NCI-H2107 (cell line): ENCODE data around the gene CHFR.
"Not testable (repeated sequence)": the region's sequence is repeated elsewhere in the genome, so short reads cannot be mapped to it uniquely, and the experiment has no call there.

Experiments
- DNase-seq: peaks from one replicate; lab custom pipeline; 2025; lab: John Stamatoyannopoulos, UW

The CHFR gene

DNA sequence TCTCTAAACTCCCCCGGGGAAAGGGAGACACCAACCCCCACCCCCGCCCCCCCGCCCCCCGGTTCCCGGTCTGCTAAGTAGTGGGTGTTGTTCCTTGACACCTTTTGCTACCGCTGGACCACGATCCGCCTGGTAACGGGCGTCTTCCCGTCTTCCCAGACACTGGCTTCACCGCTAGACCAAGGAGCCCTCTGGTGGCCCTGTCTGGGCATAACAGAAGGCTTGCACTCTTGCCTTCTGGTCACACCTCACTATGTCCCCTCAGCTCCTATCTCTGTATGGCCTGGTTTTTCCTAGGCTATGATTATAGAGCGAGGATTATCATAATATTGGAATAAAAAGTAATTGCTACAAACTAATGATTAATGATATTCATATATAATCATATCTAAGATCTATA, 78.0 kb downstream of the CHFR start:
- DNase-seq: not testable (repeated sequence)

DNA sequence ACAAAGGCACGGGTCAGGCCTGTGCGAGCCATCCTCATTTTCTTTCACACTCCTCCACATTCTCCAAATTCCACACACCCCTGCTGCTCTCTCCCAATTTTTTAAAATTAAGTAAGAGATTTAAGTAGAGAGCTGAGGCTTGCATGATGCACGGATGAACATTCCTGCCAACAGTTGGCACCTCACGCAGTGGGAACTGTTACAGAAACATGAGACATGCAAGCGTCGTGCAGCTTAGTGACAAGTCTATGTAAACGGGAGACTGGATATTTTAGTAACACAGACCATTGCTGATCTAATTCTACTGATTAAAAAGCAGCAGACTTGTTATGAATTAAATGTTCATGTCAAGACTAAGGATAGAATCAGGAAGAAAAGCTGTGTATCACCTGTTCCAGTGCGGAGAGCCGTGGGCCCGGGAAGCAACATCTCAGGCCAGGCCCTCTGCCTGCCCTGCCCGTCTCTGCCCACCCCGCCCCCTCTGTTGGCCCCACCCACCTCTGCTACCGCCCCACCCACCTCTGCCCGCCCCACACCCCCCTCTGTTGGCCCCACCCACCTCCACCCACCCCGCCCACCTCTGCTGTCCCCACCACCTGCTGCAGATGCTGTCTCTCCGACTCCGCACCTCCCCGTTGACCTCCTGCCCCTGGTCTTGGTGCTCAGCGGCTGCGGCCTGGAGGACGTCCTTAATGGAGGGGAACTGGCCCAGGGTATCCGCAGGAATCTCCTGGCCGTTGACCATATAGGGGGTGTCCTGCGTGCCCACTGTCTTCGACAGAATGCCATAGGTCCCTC, 79.9 kb downstream of the CHFR start:
- no peak for DNase-seq

DNA sequence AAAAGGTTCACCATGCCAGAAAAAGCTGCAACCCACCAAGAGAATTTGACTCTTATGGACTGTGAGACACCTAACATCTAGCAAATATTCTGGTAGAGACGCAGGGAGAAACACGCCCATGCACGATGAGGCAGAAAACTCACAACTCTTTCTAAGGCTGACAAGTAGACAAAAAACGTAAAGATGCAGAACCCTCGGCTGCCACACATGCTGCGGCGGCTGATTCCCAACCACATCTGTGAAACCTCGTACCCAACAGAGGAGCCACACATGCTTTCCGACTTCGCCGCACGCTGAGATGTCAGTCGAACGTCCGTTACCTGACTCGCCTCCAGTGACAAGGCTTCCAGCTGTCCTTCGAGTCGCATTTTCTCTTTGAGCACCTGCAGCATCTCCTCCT, 80.5 kb downstream of the CHFR start:
- no peak for DNase-seq

DNA sequence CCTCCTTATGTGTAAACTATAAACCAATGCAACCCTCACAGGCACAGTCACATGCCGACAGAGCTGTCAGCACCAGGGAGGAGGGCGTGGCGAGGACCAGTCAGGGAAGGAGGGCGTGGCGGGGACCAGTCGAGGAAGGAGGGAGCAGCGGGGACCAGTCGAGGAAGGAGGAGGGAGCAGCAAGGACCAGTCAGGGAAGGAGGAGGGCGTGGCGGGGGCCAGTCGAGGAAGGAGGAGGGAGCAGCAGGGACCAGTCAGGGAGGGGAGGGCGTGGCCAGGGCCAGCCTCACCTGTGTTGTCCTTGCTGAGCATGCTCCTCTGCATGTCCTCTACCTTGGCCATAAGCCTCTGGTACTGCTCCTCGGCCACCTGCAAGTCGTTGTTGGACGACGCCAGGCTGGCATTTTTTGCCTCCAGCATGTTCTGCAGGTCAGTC, 83.0 kb downstream of the CHFR start:
- DNase-seq: no peak

DNA sequence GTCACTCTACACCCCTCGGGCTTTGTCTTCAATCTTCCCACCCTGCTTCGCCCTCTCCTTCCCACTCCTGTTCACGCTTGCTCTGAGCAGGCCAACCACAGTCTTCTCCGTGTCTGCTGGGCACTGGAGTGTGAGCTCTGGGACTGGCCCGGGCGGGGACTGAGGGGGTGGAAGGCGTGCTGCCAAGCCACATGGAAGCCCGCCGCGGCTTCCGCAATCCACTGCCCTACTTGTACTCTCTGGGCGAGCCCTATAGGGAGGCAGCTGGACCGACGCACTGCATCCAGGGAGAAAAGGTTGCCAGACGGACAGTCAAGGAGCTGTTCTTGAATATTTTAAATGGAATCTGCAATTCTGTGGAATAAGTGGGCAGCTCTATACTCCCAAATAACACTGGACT, 83.5 kb downstream of the CHFR start:
- no peak for DNase-seq

DNA sequence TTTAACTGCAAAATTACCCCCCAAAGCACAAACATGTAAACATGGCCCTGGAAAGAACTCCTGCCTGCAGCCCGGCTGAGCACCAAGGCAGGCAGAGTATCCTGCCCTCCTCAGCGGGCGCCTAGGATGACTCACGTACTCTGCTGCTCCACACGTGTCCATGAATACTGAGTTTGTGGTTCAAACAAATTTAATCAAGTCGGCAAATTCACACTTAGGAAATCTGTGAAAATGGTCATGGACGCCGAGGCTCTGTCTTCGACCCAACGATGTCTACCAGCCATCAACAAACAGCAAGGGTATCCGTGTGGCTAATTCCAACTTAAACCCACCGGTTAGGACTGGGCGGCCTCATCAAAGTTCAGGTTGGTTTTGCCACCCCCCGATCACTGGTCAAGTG, 84.3 kb downstream of the CHFR start:
- no peak for DNase-seq

DNA sequence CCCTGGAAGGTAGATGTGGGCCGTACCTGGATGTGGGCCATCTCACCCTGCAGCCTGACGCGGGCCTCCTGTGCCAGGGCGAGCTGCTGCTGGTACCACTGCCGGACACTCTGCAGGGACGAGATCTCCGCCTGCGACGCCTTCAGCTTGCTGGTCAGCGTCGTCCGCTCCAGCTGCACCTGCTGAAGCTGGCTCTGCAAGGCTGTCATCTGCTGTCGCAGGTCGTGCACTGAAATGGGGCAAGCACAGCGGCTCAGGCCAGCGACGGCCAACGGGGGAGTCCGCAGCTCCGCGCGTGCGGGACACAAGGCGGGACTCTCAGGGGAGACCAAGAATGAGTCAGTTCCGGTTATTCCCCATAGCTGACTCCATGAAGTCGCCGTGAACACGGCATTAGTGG, 85.7 kb downstream of the CHFR start:
- no peak for DNase-seq

DNA sequence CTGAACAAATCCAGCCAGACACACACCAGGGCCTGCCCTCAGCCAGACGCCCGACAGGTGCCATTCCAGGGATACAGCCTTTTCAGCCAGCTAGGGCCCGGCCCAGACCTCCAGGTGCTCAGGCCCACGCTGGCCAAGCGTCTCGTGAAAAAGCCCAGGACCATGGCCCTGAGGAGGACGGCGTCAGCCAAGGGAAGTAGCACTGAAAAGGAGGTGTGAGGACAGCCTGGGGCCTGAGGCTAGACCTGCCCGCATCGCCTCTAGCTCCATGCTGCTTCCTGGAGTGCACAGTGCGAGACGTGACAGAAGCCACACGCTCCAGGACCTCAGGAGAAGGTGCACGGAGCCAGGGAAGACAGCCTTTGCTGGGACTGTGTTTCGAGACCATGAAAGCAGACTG, 88.6 kb downstream of the CHFR start:
- DNase-seq: no peak

DNA sequence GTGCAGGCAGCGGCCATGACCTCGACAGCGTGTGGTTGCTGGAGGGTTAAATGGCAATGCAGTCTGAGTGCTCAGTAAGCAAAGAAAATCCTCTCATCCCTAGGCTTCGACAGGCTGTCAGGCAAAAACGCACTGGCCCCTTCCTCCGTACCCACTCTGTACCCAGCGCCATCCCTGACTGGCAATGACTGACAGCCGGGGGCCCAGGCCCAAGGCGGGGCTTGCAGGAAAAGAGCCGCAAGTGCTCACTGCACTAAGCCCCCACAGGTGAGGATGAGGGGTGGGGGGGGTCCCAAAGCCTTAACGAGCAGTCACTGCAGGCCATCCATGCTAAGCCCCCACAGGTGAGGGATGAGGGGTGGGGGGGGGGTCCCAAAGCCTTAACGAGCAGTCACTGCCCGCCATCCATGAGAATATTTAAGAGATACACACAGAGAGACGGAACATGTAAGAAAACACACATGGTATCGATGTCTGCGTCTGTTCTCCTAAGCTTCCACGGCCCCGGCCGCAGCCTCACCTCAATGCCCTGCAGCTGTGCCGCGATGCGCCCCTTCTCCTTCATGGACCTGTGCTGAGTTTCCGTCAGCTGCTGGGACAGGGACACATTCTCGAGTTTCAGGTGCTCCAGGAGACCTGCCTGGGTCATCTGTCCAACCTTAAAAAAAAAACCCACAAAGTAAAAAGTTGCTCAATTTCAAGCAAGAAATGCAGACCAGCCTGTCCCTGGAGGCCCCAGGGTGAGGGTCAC, 89.4 kb downstream of the CHFR start:
- no peak for DNase-seq

DNA sequence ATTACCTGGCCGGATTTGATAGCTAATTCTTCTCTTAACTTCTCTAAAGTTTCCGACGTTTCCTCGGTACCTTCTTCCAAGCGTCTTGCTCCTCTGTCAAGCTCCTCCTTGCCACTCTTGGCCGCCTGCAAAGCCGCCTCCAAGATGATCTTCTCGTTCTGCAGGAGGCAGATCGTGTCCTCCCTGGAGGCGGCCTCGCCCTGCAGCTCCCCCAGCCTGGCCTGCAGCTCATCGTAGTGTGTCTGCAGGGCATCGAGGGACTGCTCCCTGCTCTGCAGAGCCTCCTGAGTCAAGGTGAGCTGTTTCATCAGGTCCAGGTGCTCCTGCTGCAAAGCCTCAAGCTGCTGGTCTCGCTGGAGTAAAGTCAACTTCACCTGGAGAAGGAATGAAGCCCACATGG, 91.6 kb downstream of the CHFR start:
- no peak for DNase-seq

DNA sequence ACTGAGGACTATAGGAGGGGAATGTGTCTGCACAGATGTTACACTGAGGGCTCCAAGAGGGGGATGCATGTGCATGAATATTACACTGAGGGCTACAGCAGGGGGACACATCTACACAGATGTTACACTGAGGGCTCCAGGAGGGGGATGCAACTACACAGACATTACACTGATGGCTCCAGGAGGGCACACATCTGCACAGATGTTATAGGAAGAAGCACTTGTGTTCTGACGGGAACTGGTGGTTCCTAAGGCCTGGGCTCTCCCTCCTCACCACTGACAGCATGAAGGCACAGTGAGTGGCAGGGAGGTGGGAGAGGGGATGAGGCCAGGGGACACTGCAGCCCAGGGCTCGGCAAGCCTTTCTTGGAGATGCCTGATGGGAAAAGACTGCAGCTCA, 95.5 kb downstream of the CHFR start:
- not testable (repeated sequence) for DNase-seq

DNA sequence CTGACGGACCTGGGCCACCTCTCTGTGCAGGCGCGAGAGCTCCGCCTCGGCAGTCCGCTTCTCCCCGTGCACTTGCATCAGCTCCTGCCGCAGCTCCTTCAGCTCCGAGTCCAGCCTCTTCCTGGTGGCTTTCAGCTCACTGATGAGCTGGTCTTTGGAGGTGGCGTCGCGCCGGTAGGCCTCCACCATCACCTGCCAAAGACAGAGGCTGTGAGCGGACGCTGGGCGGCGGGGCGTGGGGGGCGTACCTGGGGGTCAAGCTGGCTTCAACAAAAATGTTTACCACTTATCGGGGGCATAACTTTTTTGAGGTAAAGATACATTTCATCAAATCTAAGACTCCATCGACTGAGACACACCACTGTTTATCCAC, 98.3 kb downstream of the CHFR start:
- no peak for DNase-seq

DNA sequence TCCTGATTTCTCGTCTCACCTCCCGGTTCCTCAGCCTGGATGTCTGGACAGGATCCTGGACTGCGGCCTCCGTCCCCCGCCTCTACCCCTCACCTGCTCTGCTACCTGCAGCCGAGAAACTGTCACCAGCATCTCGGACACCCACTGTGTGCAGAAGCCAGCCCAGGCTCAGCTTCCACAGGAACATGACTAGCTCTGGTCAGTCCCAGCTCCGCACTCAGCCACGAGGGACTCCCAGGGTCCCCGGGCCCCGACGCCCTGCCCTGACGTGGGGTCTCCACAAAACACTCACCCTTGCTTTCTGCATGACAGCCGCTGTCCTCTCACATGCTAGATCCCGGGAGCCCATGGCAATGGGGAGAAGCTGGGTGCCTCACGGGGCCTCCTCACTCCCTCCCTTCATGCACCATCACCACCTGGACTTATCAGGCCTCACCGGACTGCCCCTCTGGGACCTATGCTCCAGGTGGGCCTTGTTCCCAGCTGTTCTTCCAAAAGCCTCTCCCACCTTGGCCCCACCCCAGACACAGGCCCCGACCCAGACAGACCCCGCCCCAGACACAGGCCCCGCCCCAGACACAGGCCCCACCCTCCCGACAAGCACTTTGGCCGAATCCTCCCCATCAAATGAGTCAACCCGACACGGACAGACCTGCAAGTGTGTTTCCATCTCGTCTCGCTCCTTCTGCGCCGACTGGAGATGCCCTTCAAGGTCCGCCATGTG, 98.9 kb downstream of the CHFR start:
- DNase-seq: no peak

DNA sequence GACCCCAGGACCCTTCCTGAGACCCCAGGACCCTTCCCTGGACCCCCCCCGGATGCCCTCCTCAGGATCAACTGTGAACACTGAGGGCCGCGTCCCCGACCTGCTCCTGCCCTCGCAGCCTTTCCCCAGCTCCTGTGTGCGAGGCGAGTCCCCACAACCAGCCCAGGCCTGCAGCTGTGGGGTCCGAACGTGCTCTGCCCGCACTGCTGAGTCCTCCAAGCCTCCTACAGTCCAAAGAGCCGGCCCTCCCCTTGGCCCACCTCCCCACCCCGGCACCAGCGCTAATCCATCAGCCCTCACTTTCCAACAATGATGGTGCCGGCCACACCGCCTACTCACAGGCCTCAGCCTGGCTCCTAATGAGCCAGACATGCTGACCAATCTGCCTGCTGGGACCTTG, 99.5 kb downstream of the CHFR start:
- DNase-seq: no peak

DNA sequence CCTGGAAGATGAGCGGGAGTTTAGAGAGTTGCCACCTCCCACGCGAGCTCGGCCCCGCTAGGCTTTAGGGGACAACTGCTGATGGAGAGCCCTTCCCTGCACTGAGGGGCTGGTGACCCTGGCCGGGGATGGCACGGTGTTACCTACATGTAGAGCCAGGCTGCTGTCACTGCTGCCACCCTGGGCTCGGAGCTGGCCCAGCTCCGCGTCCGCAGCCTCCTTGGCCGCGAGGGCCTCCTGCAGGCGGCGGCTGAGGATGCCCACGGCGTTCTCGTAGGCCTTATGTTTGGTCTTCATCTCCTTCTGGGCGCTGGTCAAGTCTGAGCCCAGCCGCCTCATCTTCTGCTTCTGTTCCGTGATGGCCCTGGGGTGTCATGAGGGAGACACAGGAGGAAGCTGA, 101.2 kb downstream of the CHFR start:
- no peak for DNase-seq

DNA sequence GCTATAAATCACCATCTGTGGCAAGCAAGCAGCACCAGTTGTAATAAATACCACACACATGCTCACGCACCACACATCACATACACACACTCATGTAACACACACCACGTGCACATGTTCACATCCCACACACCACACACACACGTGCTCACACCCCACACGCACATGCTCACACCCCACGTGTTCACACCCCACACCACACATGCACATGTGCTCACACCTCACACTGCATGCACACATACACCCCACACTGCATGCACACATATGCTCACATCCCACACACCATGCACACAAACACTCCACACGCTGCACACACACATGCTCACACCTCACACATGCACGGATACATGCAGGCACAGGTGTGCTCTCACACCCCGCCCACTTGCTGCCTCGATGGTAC, 102.8 kb downstream of the CHFR start:
- DNase-seq: no peak

DNA sequence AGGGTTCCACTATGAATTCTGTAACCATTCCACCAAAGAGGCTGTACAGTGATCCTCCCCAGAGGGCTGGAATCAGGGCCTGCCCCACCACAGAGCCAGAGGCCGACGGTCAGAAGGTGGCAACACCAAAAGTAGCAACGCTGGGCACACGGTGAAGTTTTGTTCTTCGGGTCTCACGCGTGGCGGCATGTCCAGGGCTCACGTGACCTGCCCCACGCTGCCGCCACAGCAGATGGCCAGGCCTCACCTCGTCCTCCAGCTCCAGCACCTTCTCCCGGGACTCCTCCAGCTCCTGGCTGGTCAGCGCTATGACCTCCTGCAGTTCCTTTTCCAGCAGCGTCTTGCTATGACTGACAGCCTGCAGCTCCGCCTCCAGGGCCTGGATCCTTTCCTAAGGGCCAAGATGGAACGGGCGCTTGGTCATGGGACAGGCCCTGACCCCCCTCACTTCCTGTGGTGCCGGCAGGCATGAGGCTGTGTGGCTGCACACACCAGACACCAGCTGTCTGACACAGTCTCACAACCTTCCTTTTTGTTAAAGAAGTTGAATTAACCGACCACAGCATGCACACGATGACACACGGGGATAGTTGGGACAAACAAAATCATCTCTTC, 103.4 kb downstream of the CHFR start:
- DNase-seq: no peak
